K562 (cell line): ENCODE data around the gene CUX1. TPM values are rescaled to one million over a fixed set of nuclear protein-coding genes. Genes with fewer than 3 reads are reported as not detected.

Experiments
- CCNT2 ChIP-seq: IDR thresholded peaks from 2 replicates; pipeline ENCODE4 v1.6.1; 2011; ENCODE audit warnings: borderline replicate concordance, low read depth, mild to moderate bottlenecking, moderate library complexity, mixed read lengths, low read length; ENCODE audit not compliant: insufficient read length; ENCODE audit errors: extremely low read depth
- ELF2 ChIP-seq: fragments of 250-450 bp; sonication (Bioruptor Pico); IDR thresholded peaks from 2 replicates; pipeline ENCODE4 v1.5.0; 2021; ENCODE audit warnings: mild to moderate bottlenecking
- ETV6 ChIP-seq, 3 experiments: fragments of 150-350 bp in 1 of 3; sonication (generic) in 1 of 3; formaldehyde crosslinking in 1 of 3; IDR thresholded peaks; 2 replicates each; pipeline versions ENCODE4 v1.6.1 to v1.8.0; 2014 to 2022; ENCODE audit warnings: borderline replicate concordance in 2 of 3, low read depth in 2 of 3, antibody characterized with exemption in 1 of 3, low read length in 1 of 3, mild to moderate bottlenecking in 1 of 3, missing genetic modification reagents in 1 of 3
- JUN ChIP-seq, 2 experiments: sonication (generic) in 1 of 2; formaldehyde crosslinking in 1 of 2; IDR thresholded peaks; 2 replicates each; pipeline versions ENCODE4 v1.6.1 to v1.8.0; 2012 to 2022; ENCODE audit warnings: borderline replicate concordance in 2 of 2, mild to moderate bottlenecking in 2 of 2, improper control_type of control experiment in 1 of 2, low read depth in 1 of 2, low read length in 1 of 2, missing genetic modification reagents in 1 of 2
- MAZ ChIP-seq, 2 experiments: fragments of 450-650 bp in 1 of 2; sonication (generic) in 1 of 2; formaldehyde crosslinking; IDR thresholded peaks in 1 of 2; conservative IDR thresholded peaks in 1 of 2; 2 replicates each; pipeline versions ENCODE4 v1.4.0 to v1.5.0; 2020; ENCODE audit warnings: mild to moderate bottlenecking in 1 of 2, missing genetic modification reagents in 1 of 2
- MCM3 ChIP-seq: fragments of 450-650 bp; IDR thresholded peaks from 2 replicates; pipeline ENCODE4 v1.6.1; 2016
- NCOA4 ChIP-seq: fragments of 450-650 bp; IDR thresholded peaks from 2 replicates; pipeline ENCODE4 v1.6.1; 2018; ENCODE audit warnings: mild to moderate bottlenecking; ENCODE audit not compliant: partially characterized antibody
- POLR2H ChIP-seq: IDR thresholded peaks from 2 replicates; pipeline ENCODE4 v1.6.1; 2016; ENCODE audit warnings: missing genetic modification characterization, low read depth, mild to moderate bottlenecking, control low read depth, missing compliant biosample characterization, moderate library complexity
- RHOXF2B ChIP-seq: fragments of 250-450 bp; sonication (Bioruptor Pico); conservative IDR thresholded peaks from 2 replicates; pipeline ENCODE4 v1.5.1; 2021
- ZFP1 ChIP-seq: fragments of 450-650 bp; formaldehyde crosslinking; IDR thresholded peaks from 2 replicates; pipeline ENCODE4 v1.4.0; 2020; ENCODE audit warnings: mild to moderate bottlenecking, mixed read lengths
- ZNF384 ChIP-seq: IDR thresholded peaks from 2 replicates; pipeline ENCODE4 v1.6.1; 2012; ENCODE audit warnings: low read depth, low read length, improper control_type of control experiment
- polyA plus RNA-seq, 8 experiments: library from polyadenylated mRNA; depleted of rRNA in 4 of 8; stranded (reverse) in 5 of 8; unstranded in 3 of 8; fragments of >200 nt; fragmentation: Nextera tagmentation in 2 of 8; fragmentation: Illumina TruSeq in 1 of 8; extraction: Ambion mirVana in 2 of 8; extraction: Trizol in 1 of 8; gene quantifications; 2 replicates each; pipeline versions ENCODE4 v1.2.1 to v1.2.3, GENCODE V29; 2011 to 2014; ENCODE audit warnings: inconsistent platforms in 1 of 8, missing spikeins in 1 of 8
- total RNA-seq, 7 experiments: library from RNA; depleted of rRNA in 6 of 7; stranded (reverse); fragments of >200 nt in 6 of 7; fragmentation: Illumina TruSeq in 2 of 7; extraction: Trizol in 2 of 7; gene quantifications; 2 replicates each; pipeline versions ENCODE4 v1.2.1 to v1.2.3, GENCODE V29; 2011 to 2021; ENCODE audit warnings: low replicate concordance in 1 of 7
- TF ChIP-seq, protein P1 (sequence below): fragments of 200-800 bp; sonication (Bioruptor generic); IDR thresholded peaks from 2 replicates; pipeline ENCODE4 v1.6.1; 2017; ENCODE audit warnings: missing genetic modification characterization, missing compliant biosample characterization
- TF ChIP-seq, protein P2 (sequence below): sonication (generic); formaldehyde crosslinking; IDR thresholded peaks from 2 replicates; pipeline ENCODE4 v1.8.0; 2022; ENCODE audit warnings: missing genetic modification reagents, mild to moderate bottlenecking, moderate library complexity, borderline replicate concordance
- TF ChIP-seq, protein P3 (sequence below): fragments of 450-650 bp; formaldehyde crosslinking; IDR thresholded peaks from 2 replicates; pipeline ENCODE4 v1.4.0; 2022; ENCODE audit warnings: mild to moderate bottlenecking, moderate library complexity
- TF ChIP-seq, protein P4 (sequence below): fragments of 450-650 bp; conservative IDR thresholded peaks from 2 replicates; pipeline ENCODE4 v1.6.1; 2016; ENCODE audit warnings: missing genetic modification characterization, low read depth, mild to moderate bottlenecking, missing compliant biosample characterization, moderate library complexity
- TF ChIP-seq, protein P5 (sequence below): fragments of 250-450 bp; sonication (Bioruptor Pico); IDR thresholded peaks from 2 replicates; pipeline ENCODE4 v1.4.0; 2020; ENCODE audit warnings: mild to moderate bottlenecking, moderate library complexity

Gene CUX1
- total and polyA plus RNA-seq, 9 of the 15 experiments (the other 6 are each of a cell fraction or from before 2014, with no cell fraction given): 3.6 to 55.3 (median 25.2) TPM

DNA sequence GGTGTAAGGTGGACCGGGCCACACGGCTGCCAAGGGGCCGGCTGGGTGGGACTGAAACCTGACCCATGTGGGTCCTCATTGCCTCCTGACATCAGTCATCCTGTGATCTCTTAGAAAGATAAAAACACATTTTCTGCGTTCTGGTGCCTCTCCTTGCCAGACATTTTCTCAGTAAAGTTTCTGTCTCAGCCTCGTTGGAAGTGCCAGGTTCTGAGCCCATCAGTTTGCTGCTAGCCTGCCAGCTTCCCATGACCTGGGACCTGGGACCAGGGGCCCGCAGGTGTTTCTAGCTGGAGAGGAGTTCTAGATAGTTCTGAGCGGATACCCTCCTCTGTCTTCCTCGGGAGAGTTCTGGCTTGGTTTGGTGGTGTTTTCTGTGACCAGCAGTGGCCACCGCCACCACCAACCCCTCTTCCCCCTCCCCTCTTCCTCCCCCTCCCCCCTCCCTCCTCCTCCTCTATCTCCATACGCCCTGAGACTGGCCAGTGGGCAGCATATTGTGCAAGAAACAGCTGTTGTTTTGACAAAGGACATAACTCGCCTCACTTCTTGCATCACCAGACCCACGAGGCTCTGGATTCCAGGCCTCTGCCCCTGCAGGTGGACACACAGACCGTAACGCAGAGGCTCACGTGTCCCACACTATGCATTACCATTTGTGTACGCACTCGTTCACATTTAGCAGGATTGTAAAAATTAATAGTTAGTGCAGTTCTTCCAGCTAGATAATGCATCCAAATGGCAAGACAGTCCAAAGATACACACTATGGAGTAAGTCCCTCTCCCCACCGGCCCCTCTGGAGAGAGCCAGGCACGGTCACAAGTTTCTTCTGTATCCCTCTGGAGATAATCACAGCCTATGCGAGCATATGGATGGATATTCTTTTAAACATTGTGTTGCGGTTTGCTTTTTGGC is 94.6 kb downstream of the CUX1 start (continued):
- TF ChIP-seq, protein P1, sequence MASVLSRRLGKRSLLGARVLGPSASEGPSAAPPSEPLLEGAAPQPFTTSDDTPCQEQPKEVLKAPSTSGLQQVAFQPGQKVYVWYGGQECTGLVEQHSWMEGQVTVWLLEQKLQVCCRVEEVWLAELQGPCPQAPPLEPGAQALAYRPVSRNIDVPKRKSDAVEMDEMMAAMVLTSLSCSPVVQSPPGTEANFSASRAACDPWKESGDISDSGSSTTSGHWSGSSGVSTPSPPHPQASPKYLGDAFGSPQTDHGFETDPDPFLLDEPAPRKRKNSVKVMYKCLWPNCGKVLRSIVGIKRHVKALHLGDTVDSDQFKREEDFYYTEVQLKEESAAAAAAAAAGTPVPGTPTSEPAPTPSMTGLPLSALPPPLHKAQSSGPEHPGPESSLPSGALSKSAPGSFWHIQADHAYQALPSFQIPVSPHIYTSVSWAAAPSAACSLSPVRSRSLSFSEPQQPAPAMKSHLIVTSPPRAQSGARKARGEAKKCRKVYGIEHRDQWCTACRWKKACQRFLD (CRISPR knock-in tag): peak; percentile 62; the same call in 1 of the 2 replicates
- TF ChIP-seq ZFP1: no peak
- TF ChIP-seq, protein P2, sequence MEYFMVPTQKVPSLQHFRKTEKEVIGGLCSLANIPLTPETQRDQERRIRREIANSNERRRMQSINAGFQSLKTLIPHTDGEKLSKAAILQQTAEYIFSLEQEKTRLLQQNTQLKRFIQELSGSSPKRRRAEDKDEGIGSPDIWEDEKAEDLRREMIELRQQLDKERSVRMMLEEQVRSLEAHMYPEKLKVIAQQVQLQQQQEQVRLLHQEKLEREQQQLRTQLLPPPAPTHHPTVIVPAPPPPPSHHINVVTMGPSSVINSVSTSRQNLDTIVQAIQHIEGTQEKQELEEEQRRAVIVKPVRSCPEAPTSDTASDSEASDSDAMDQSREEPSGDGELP (CRISPR knock-in tag): peak; percentile 97
- no peak for TF ChIP-seq ETV6 (IDR thresholded peaks at IDR 0.05; ENCODE audit: borderline replicate concordance in 1 of 2, low read depth in 2 of 2, low read length in 1 of 2)
- TF ChIP-seq ETV6 (CRISPR knock-in tag; IDR thresholded peaks at IDR 0.05; ENCODE audit: borderline replicate concordance): no peak
- TF ChIP-seq NCOA4: no peak
- TF ChIP-seq ELF2: no peak
- TF ChIP-seq, protein P3, sequence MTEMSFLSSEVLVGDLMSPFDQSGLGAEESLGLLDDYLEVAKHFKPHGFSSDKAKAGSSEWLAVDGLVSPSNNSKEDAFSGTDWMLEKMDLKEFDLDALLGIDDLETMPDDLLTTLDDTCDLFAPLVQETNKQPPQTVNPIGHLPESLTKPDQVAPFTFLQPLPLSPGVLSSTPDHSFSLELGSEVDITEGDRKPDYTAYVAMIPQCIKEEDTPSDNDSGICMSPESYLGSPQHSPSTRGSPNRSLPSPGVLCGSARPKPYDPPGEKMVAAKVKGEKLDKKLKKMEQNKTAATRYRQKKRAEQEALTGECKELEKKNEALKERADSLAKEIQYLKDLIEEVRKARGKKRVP (CRISPR knock-in tag): peak; percentile 77
- TF ChIP-seq, protein P4, sequence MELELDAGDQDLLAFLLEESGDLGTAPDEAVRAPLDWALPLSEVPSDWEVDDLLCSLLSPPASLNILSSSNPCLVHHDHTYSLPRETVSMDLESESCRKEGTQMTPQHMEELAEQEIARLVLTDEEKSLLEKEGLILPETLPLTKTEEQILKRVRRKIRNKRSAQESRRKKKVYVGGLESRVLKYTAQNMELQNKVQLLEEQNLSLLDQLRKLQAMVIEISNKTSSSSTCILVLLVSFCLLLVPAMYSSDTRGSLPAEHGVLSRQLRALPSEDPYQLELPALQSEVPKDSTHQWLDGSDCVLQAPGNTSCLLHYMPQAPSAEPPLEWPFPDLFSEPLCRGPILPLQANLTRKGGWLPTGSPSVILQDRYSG: peak; percentile 74; the same call in 1 of the 2 replicates
- no peak for TF ChIP-seq MCM3
- TF ChIP-seq MAZ (CRISPR knock-in tag; conservative IDR thresholded peaks at IDR 0.05 in 1 of 2, IDR thresholded peaks at IDR 0.05 in 1 of 2): peak in 1 of 2 experiments; percentile 53; a peak in 2 of 4 replicates
- TF ChIP-seq JUN (IDR thresholded peaks at IDR 0.05; ENCODE audit: borderline replicate concordance, low read depth, low read length): 0 out of 2 replicates have a peak, but pooled peaks have one; percentile 19
- no peak for TF ChIP-seq JUN (CRISPR knock-in tag; IDR thresholded peaks at IDR 0.05; ENCODE audit: borderline replicate concordance)
- TF ChIP-seq POLR2H (tag): no peak
- no peak for TF ChIP-seq ZNF384
- TF ChIP-seq CCNT2: no peak
- TF ChIP-seq, protein P5, sequence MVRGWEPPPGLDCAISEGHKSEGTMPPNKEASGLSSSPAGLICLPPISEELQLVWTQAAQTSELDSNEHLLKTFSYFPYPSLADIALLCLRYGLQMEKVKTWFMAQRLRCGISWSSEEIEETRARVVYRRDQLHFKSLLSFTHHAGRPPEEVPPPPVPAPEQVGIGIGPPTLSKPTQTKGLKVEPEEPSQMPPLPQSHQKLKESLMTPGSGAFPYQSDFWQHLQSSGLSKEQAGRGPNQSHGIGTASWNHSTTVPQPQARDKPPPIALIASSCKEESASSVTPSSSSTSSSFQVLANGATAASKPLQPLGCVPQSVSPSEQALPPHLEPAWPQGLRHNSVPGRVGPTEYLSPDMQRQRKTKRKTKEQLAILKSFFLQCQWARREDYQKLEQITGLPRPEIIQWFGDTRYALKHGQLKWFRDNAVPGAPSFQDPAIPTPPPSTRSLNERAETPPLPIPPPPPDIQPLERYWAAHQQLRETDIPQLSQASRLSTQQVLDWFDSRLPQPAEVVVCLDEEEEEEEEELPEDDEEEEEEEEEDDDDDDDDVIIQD: 0 out of 2 replicates have a peak, but pooled peaks have one; percentile 6
- TF ChIP-seq RHOXF2B (CRISPR knock-in tag): no peak
